Measurements from ENCODE around the gene THSD7B. TPM values are rescaled to one million over a fixed set of nuclear protein-coding genes. Genes with fewer than 3 reads are reported as not detected.
A peak's percentile ranks its signal among the peaks of the same experiment; 100 is the strongest.
"Not testable (repeated sequence)": the region's sequence is repeated elsewhere in the genome, so short reads cannot be mapped to it uniquely, and the experiment has no call there.

THSD7B gene
- total RNA-seq, 1 donor from 2014 or later = not detected

- Mint-ChIP-seq H3K9me3 (ENCODE audit: unreplicated experiment) (no peaks in the 10 kb centered on the region), H3K27ac (ENCODE audit: unreplicated experiment) (no peak overlapping the region), H3K4me1 (ENCODE audit: unreplicated experiment) (no peaks in the 10 kb centered on the region), H3K4me3 (ENCODE audit: unreplicated experiment) (no peak overlapping the region), H3K36me3 (ENCODE audit: unreplicated experiment) (no peaks in the 10 kb centered on the region), H3K27me3 (ENCODE audit: unreplicated experiment) (no peaks in the 10 kb centered on the region)
- peak; percentile 21 for TF ChIP-seq CTCF (IDR thresholded peaks at IDR 0.05)
- no peak for DNase-seq (ENCODE audit: extremely low spot score, unreplicated experiment)
These were observed 331.3 kb downstream of the THSD7B start for GRCh38 chr2:137096693-137097092.

- not testable (repeated sequence) for H3K27me3 Mint-ChIP-seq (ENCODE audit: unreplicated experiment); H3K4me1 Mint-ChIP-seq (ENCODE audit: unreplicated experiment); DNase-seq (ENCODE audit: extremely low spot score, unreplicated experiment); H3K4me3 Mint-ChIP-seq (ENCODE audit: unreplicated experiment); H3K36me3 Mint-ChIP-seq (ENCODE audit: unreplicated experiment); H3K27ac Mint-ChIP-seq (ENCODE audit: unreplicated experiment)
- peaks cover 19% of the 10 kb centered on the region for H3K9me3 Mint-ChIP-seq (ENCODE audit: unreplicated experiment)
These were observed 336.5 kb downstream of the THSD7B start for GRCh38 chr2:137101814-137102213.

- Mint-ChIP-seq H3K27me3 (ENCODE audit: unreplicated experiment) (no peaks in the 10 kb centered on the region), H3K27ac (ENCODE audit: unreplicated experiment) (no peak overlapping the region), H3K4me1 (ENCODE audit: unreplicated experiment) (no peaks in the 10 kb centered on the region), H3K36me3 (ENCODE audit: unreplicated experiment) (peaks cover under 1% of the 10 kb centered on the region), H3K9me3 (ENCODE audit: unreplicated experiment) (peaks cover 13% of the 10 kb centered on the region), H3K4me3 (ENCODE audit: unreplicated experiment) (no peak overlapping the region)
- DNase-seq (ENCODE audit: extremely low spot score, unreplicated experiment) = no peak
- no peak for TF ChIP-seq CTCF (IDR thresholded peaks at IDR 0.05)
These were observed 342.6 kb downstream of the THSD7B start for GRCh38 chr2:137107904-137108303.

- Mint-ChIP-seq H3K4me1 (ENCODE audit: unreplicated experiment) (peaks cover 34% of the 10 kb centered on the region), H3K9me3 (ENCODE audit: unreplicated experiment) (no peaks in the 10 kb centered on the region), H3K27ac (ENCODE audit: unreplicated experiment) (no peak overlapping the region), H3K27me3 (ENCODE audit: unreplicated experiment) (no peaks in the 10 kb centered on the region), H3K36me3 (ENCODE audit: unreplicated experiment) (no peaks in the 10 kb centered on the region), H3K4me3 (ENCODE audit: unreplicated experiment) (no peak overlapping the region)
- TF ChIP-seq CTCF (IDR thresholded peaks at IDR 0.05) = no peak
- no peak for DNase-seq (ENCODE audit: extremely low spot score, unreplicated experiment)
These were observed 346.6 kb downstream of the THSD7B start for GRCh38 chr2:137111896-137112295.

GRCh38 chr2:137115081-137115794, 349.9 kb downstream of the THSD7B start:
- H3K4me1 Mint-ChIP-seq (ENCODE audit: unreplicated experiment) = peaks cover 60% of the 10 kb centered on the region
- no peaks in the 10 kb centered on the region for H3K36me3 Mint-ChIP-seq (ENCODE audit: unreplicated experiment)
- DNase-seq (ENCODE audit: extremely low spot score, unreplicated experiment) = no peak
- peak overlapping the region; percentile 90 for H3K27ac Mint-ChIP-seq (ENCODE audit: unreplicated experiment)
- H3K27me3 Mint-ChIP-seq (ENCODE audit: unreplicated experiment) = no peaks in the 10 kb centered on the region
- peak overlapping the region; percentile 36 for H3K4me3 Mint-ChIP-seq (ENCODE audit: unreplicated experiment)
- no peak for TF ChIP-seq CTCF (IDR thresholded peaks at IDR 0.05)
- H3K9me3 Mint-ChIP-seq (ENCODE audit: unreplicated experiment) = no peaks in the 10 kb centered on the region

- no peak for TF ChIP-seq CTCF (IDR thresholded peaks at IDR 0.05)
- H3K4me1 Mint-ChIP-seq (ENCODE audit: unreplicated experiment) = peaks cover 60% of the 10 kb centered on the region
- peak overlapping the region; percentile 30 for H3K4me3 Mint-ChIP-seq (ENCODE audit: unreplicated experiment)
- no peak for DNase-seq (ENCODE audit: extremely low spot score, unreplicated experiment)
- H3K27me3 Mint-ChIP-seq (ENCODE audit: unreplicated experiment) = no peaks in the 10 kb centered on the region
- peak overlapping the region; percentile 90 for H3K27ac Mint-ChIP-seq (ENCODE audit: unreplicated experiment)
- no peaks in the 10 kb centered on the region for H3K36me3 Mint-ChIP-seq (ENCODE audit: unreplicated experiment)
- H3K9me3 Mint-ChIP-seq (ENCODE audit: unreplicated experiment) = no peaks in the 10 kb centered on the region
These were observed 350.4 kb downstream of the THSD7B start for GRCh38 chr2:137115795-137116089.

Data from osteocyte (in vitro differentiated cells).